GM19238 (cell line): ENCODE data around the gene MESP1.

Experiments used
- DNase-seq: peaks from one replicate; pipeline ENCODE4 v3.0.0; 2011; ENCODE audit warnings: low spot score; ENCODE audit not compliant: insufficient read length

Gene MESP1

DNA sequence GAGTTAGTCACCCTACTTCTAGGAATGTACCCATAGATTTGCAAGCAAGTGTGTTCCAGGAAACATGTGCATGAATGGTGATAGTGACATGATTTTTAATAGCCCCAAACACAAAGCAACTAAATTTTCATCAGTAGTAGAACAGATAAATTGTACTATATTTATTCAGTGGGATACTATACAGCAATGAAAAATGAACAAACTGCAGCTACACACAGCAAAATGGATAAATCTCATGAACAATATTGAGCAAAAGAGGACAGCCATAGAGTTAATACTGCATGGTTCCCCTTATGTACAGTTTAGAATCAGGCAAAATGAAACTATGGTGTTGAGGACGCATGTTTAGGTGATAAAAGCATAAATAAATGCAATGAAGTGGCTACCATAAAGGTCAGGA is 26.0 kb downstream of the MESP1 start:
- no peak for DNase-seq

GRCh38 chr15:89724621-89725020 is 26.4 kb downstream of the MESP1 start:
- DNase-seq: no peak

- DNase-seq: no peak
These were observed 28.0 kb downstream of the MESP1 start for GRCh38 chr15:89723031-89723430.

DNA sequence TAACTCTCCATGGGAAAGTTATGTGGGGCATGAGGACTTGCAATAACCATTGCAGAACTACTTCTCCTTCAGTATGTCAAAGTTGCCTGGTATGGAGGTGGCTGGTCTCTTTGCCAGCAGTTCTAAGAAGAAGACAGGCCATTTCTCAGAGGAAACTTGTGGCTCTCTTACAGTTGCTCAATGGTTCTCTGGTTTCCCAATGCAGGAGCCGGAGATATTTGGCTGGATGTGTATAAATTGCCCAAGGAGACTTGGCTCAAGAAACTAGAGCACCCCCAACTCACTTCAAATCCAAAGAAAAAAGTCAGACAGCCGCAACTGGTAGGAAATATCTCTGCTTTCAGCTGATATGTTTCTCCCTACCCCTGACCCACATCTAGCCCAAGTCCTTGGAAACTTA is 36.3 kb downstream of the MESP1 start:
- DNase-seq: no peak

GRCh38 chr15:89707577-89707976 is 43.5 kb downstream of the MESP1 start:
- DNase-seq: no peak

DNA sequence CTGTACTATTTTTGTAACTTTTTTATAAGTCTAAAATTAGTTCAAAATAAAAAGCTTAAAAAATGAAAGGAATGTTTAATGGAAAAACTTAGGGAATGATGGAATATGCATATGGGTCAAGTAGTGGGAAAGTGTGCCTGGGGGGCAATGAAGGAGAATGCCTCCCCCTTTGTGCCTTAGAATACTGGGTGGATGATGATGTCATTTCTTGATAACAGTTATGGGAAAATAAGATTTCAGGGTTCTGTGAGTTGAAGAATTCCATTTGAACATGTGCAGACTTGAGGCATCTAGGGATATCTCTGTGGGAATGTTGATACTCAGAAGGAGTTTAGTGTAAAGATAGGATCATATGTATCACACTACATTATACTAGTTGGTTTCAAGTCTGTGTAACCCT is 46.6 kb downstream of the MESP1 start:
- no peak for DNase-seq
